Thymus (tissue), 11 donors: Measurements from ENCODE around the gene CACNG4. TPM values are rescaled to one million over a fixed set of nuclear protein-coding genes. Genes with fewer than 3 reads are reported as not detected.

Source experiments
- DNase-seq, 9 donors: peaks; one replicate each; pipeline ENCODE4 v3.0.0-alpha.2; 2013; ENCODE audit warnings: low spot score in 9 of 9, low read depth in 6 of 9, missing footprints in 1 of 9
- H3K27ac ChIP-seq, 2 donors: one replicate each; pipeline ENCODE4 v1.5.1; 2013; ENCODE audit warnings: control low read depth in 1 of 2, low read depth in 1 of 2, low read length in 1 of 2, mild to moderate bottlenecking in 1 of 2, moderate library complexity in 1 of 2
- H3K27me3 ChIP-seq, 2 donors: one replicate each; pipeline ENCODE4 v1.5.1; 2013; ENCODE audit warnings: low read length in 1 of 2; ENCODE audit not compliant: control insufficient read depth in 2 of 2, insufficient read depth in 1 of 2
- H3K36me3 ChIP-seq, 2 donors: one replicate each; pipeline ENCODE4 v1.5.1; 2013; ENCODE audit warnings: low read length in 1 of 2, mild to moderate bottlenecking in 1 of 2, moderate library complexity in 1 of 2; ENCODE audit not compliant: control insufficient read depth in 2 of 2, insufficient read depth in 2 of 2
- H3K4me1 ChIP-seq, 2 donors: one replicate each; pipeline ENCODE4 v1.5.1; 2013; ENCODE audit warnings: low read length in 2 of 2; ENCODE audit not compliant: control insufficient read depth in 2 of 2, insufficient read depth in 2 of 2
- H3K4me3 ChIP-seq, 2 donors: one replicate each; pipeline ENCODE4 v1.5.1; 2013; ENCODE audit warnings: low read length in 2 of 2, control low read depth in 1 of 2, mild to moderate bottlenecking in 1 of 2
- H3K9me3 ChIP-seq, 2 donors: one replicate each; pipeline ENCODE4 v1.5.1; 2013; ENCODE audit warnings: low read length in 1 of 2, mild to moderate bottlenecking in 1 of 2; ENCODE audit not compliant: control insufficient read depth in 2 of 2, insufficient read depth in 1 of 2
- WGBS: extraction: QIAGEN DNeasy Blood & Tissue Kit; methylation state at CpG from one replicate; pipeline ENCODE4 v1.1.7; 2013; 5-methylcytosine and 5-hydroxymethylcytosine counted together
- polyA plus RNA-seq: library from polyadenylated mRNA; stranded (reverse); fragments of 200-250 nt; gene quantifications from one replicate; pipeline ENCODE4 v1.2.3, GENCODE V29; 2013
- total RNA-seq: library from RNA; stranded (reverse); fragments of 120-200 nt; gene quantifications from one replicate; pipeline ENCODE4 v1.2.4, GENCODE V29; 2013
- donor health status: healthy.

CACNG4 gene
- total and polyA plus RNA-seq, 2 donors = 0.07 to 0.09 TPM

- Histone ChIP-seq H3K36me3 (no peaks in the 10 kb centered on the region), H3K27ac (no peak overlapping the region), H3K4me1 (no peaks in the 10 kb centered on the region), H3K4me3 (no peak overlapping the region), H3K27me3 (peaks cover 0 to 11% of the 10 kb centered on the region in 2 donors), H3K9me3 (no peaks in the 10 kb centered on the region)
- WGBS = 89% methylated on average over 11 of the region's 11 CpGs
- DNase-seq = no peak
These were observed 55.8 kb downstream of the CACNG4 start for GRCh38 chr17:67020293-67020766.

GRCh38 chr17:67021196-67021595 is 56.7 kb downstream of the CACNG4 start:
- Histone ChIP-seq H3K36me3 (no peaks in the 10 kb centered on the region), H3K4me3 (no peak overlapping the region), H3K27ac (no peak overlapping the region), H3K4me1 (no peaks in the 10 kb centered on the region), H3K9me3 (no peaks in the 10 kb centered on the region), H3K27me3 (peaks cover 0 to 6% of the 10 kb centered on the region in 2 donors)
- 93% methylated on average over 7 of the region's 7 CpGs for WGBS
- DNase-seq = no peak

GRCh38 chr17:67021743-67022450 is 57.4 kb downstream of the CACNG4 start:
- Histone ChIP-seq H3K4me3 (no peak overlapping the region), H3K4me1 (no peaks in the 10 kb centered on the region), H3K27ac (no peak overlapping the region), H3K36me3 (no peaks in the 10 kb centered on the region), H3K9me3 (no peaks in the 10 kb centered on the region), H3K27me3 (peaks cover 0 to 5% of the 10 kb centered on the region in 2 donors)
- no peak for DNase-seq
- 88% methylated on average over 16 of the region's 16 CpGs for WGBS

DNA sequence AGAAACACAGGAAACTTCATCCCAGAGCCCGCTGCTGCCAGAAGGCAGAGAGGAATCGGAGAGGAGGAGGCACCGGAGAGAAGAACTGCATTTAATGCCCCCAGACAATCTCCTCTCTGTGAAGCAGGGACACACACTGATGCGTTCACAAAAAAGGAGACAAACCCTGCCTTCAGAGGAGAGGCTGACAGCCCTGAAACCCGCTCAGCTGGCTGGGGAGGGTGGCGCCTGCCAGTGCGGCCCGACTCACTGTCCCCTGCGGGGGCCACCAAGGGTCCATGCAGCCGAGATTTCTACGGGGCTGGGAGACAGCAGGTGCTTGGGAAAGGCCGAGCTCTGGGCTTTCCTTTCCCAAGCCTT is 57.9 kb downstream of the CACNG4 start:
- Histone ChIP-seq H3K9me3 (no peaks in the 10 kb centered on the region), H3K4me1 (no peaks in the 10 kb centered on the region), H3K27ac (no peak overlapping the region), H3K36me3 (no peaks in the 10 kb centered on the region), H3K27me3 (peaks cover 0 to 5% of the 10 kb centered on the region in 2 donors), H3K4me3 (no peak overlapping the region)
- DNase-seq = no peak
- WGBS = 92% methylated on average over 12 of the region's 12 CpGs

DNA sequence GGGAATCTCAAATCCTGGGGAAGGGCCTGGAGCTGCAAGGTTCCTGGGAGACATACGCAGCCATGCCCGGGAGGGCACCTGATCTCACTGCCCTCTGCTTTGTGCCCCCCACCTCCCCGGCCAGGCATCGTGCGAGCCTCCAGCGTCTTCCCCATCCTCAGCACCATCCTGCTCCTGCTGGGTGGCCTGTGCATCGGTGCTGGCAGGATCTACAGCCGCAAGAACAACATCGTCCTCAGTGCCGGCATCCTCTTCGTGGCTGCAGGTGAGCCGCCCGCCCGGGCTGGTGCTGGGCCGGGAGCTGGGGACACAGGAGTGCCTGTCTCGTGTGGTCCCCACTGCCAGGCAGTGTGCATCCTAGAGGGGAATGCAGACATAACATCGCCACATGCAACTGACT is 60.2 kb downstream of the CACNG4 start:
- WGBS = 97% methylated on average over 17 of the region's 17 CpGs
- no peaks in the 10 kb centered on the region for H3K4me1 ChIP-seq
- no peak overlapping the region for H3K27ac ChIP-seq
- no peaks in the 10 kb centered on the region for H3K9me3 ChIP-seq
- no peaks in the 10 kb centered on the region for H3K36me3 ChIP-seq
- H3K4me3 ChIP-seq = no peak overlapping the region
- no peak for DNase-seq
- no peaks in the 10 kb centered on the region for H3K27me3 ChIP-seq

DNA sequence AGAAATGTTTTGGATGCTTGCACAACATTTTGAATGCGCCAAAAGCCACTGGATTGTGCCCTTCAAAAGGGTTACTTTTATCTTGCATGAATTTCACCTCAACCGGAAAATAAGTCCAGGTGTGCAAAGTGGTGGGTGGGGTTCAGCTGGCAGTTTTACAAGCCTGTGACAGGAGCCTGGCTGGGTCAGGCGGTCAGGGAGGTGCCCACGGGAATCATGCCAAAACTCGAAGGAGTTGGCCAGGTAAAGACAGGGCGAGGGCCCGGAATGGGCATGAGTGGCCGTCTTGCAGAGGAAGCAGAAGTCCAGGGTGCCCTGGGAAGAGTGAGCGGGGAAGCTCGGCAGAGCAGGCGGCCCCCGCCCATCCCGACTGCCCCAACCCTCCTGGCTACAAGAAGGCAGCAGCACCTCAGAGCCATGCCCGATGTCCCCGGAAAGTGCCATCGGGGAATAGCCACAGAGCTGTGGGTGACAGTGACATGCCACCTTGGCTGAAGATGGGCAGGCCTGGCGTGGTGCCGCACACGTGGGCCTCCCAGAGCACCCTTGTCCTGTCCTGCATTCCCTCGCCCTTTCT is 60.8 kb downstream of the CACNG4 start:
- H3K9me3 ChIP-seq = no peaks in the 10 kb centered on the region
- H3K4me1 ChIP-seq = no peaks in the 10 kb centered on the region
- 95% methylated on average over 20 of the region's 20 CpGs for WGBS
- no peak for DNase-seq
- no peaks in the 10 kb centered on the region for H3K36me3 ChIP-seq
- no peak overlapping the region for H3K27ac ChIP-seq
- no peaks in the 10 kb centered on the region for H3K27me3 ChIP-seq
- H3K4me3 ChIP-seq = no peak overlapping the region

DNA sequence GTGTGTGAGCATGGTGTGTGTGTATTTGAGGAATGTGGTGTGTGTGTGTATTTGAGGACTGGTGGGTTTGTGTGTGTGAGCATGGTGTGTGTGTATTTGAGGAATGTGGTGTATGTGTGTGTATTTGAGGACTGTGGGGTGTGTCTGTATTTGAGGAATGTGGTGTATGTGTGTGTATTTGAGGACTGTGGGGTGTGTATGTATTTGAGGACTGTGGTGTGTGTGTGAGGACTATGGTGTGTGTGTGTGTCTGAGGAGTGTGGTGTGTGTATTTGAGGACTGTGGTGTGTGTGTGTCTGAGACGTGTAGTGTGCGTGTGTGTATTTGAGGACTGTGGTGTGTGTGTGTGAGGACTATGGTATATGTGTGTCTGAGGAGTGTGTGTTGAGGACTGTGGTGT is 61.8 kb downstream of the CACNG4 start:
- Histone ChIP-seq H3K9me3 (no peaks in the 10 kb centered on the region), H3K27me3 (no peaks in the 10 kb centered on the region), H3K36me3 (no peaks in the 10 kb centered on the region), H3K27ac (no peak overlapping the region), H3K4me3 (no peak overlapping the region), H3K4me1 (no peaks in the 10 kb centered on the region)
- WGBS = 99% methylated on average over 2 of the region's 2 CpGs
- DNase-seq = no peak

- DNase-seq = no peak
- Histone ChIP-seq H3K27me3 (no peaks in the 10 kb centered on the region), H3K27ac (no peak overlapping the region)
These were observed 62.6 kb downstream of the CACNG4 start for GRCh38 chr17:67027031-67027628.

DNA sequence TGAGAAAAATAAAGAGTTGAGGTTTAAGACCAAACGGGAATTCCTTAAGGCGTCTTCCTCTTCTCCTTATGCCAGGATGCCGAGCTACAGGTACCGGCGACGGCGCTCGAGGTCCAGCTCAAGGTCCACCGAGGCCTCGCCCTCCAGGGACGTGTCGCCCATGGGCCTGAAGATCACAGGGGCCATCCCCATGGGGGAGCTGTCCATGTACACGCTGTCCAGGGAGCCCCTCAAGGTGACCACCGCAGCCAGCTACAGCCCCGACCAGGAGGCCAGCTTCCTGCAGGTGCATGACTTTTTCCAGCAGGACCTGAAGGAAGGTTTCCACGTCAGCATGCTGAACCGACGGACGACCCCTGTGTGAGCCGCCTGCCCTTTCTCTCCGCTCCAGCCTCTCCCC is 66.1 kb downstream of the CACNG4 start:
- H3K4me1 ChIP-seq = no peaks in the 10 kb centered on the region
- WGBS = 96% methylated on average over 21 of the region's 21 CpGs
- no peak for DNase-seq
- no peak overlapping the region for H3K4me3 ChIP-seq
- no peaks in the 10 kb centered on the region for H3K36me3 ChIP-seq
- no peaks in the 10 kb centered on the region for H3K27me3 ChIP-seq
- no peak overlapping the region for H3K27ac ChIP-seq
- H3K9me3 ChIP-seq = no peaks in the 10 kb centered on the region

More at GRCh38 chr17:67027031-67027628, 62.6 kb downstream of the CACNG4 start:
- no peak overlapping the region for H3K4me3 ChIP-seq
- no peaks in the 10 kb centered on the region for H3K4me1 ChIP-seq
- 91% methylated on average over 12 of the region's 12 CpGs for WGBS
- no peaks in the 10 kb centered on the region for H3K36me3 ChIP-seq
- H3K9me3 ChIP-seq = no peaks in the 10 kb centered on the region
